GF-D8 (cell line): ENCODE data around the gene GAL3ST2.
"Not testable (repeated sequence)": the region's sequence is repeated elsewhere in the genome, so short reads cannot be mapped to it uniquely, and the experiment has no call there.

ENCODE experiments used
- DNase-seq: peaks from one replicate; lab custom pipeline; 2025; lab: John Stamatoyannopoulos, UW

The GAL3ST2 gene

DNA sequence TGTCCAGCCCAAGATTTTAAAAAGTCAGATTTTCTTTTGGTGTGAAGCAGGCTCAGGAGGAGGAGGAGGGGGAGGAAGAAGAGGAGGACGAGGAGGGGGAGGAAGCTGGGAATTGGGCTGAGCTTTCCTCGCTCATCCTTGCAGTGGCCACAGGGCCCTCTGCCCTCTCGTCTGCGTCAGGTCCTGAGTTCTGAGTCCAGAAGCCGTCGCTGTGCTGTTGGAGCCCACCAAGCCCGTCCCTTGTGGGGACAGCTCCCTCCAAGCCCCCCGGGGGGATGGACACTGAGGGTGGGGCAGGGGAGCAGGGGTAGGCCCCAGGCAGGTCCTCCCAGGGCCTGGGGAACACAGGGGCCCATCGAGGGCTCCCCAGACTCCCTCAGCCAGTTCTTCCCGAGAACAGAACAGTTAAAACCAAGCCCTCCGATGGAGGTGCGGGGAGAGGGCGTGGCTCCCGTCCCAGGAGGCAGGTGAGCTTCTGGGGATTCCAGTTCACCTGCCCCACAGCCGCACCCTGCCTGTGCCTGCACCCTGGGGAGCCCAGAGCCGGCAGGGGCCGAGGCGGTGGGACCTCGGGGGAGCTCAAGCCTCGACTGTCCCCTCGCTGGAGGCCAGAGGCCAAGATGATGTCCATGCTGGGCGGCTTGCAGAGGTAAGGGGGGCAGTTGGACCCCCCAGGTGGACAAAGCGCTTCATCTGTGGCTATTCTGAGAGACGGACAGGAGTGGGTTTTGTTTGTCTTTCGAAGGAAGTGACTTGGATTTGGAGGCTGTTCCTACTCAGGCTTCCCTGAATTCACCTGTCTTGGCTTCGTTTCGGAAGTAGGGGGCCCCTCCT lies at the start of gene GAL3ST2:
Gene GAL3ST2, plus strand, starts transcription at position 487 of the 834 bp plus-strand sequence. Its CDS starts 134 bp downstream, at position 621.
- no peak for DNase-seq

DNA sequence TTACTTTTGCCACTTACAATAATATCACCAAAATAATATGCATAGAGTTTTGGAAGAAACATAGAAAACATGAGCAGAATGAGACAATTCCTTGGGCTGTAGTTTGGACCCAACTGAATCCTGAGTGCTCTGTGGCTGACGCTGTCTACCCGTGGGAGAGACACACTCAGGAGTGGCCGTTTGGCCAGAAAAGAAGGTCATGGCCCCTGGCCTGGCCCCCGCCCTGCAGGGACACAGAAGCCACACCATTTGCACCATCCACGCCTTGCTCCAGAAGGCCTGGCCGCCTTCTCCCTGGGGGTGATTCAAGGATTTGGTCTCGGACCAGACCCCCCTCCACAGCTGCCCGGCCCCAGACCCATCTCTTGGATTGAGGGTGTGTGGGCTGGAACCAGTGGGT lies 48.6 kb upstream of the GAL3ST2 start:
- no peak for DNase-seq

DNA sequence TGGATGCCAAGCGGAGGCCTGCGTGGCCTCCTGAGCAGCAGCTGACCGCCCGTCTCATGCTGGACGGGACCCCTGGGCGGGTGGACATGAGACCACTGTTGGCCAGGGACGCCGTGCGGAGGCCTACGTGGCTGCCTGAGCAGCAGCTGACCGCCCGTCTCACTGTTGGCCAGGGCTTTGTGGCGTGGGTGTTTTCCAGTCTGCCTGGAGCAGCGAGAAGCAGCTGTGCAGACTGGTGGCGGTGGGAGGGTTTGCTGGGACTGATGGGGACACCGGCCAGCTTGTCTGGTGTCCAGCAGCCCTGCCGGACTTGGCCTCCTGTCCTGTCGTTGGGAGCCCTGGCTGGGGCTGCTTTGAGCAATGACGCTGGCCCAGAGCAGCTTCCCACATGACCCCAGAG lies 48.0 kb upstream of the GAL3ST2 start:
- DNase-seq = no peak

DNA sequence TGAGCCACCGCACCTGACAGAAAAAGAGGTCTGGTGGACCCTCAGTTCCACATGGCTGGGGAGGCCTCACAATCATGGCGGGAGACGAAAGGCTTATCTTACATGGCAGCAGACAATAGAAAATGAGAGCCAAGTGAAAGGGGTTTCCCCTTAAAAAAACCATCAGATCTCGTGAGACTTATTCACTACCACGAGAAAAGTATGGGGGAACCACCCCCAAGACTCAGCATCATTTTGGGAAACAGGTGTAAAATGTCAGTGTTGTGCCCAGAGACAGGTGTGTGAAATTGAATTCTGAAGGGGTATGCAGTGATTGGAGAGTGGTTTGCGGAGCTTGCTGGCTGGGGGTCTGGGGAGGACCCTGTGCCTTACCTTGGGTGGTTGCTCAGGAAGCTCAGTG lies 46.8 kb upstream of the GAL3ST2 start:
- no peak for DNase-seq

DNA sequence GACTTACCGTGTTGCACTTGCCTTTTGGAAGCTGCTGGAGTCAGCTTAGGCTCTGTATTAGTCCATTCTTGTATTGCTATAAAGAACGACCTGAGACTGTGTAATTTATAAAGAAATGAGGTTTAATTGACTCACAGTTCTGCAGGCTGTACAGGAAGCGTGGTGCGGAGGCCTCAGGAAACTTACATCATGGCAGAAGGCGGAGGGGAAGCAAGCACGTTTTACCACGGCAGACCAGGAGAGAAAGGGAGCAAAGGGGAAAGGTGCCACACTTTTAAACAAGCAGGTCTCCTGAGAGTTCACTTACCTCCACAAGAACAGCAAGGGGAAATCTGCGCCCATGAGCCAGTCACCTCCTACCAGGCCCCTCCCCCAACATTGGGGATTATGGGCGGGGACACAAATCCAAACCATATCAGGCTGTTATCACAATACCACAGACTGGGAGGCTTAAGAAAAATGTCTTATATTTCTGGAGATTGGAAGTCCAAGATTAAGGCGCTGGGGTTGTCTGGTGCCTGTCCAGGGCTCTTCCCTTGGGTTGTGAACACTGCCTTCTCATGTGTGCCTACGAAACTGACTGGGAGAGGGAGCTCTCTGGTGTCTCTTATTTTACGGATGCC lies 45.8 kb upstream of the GAL3ST2 start:
- DNase-seq = peak; percentile 74

DNA sequence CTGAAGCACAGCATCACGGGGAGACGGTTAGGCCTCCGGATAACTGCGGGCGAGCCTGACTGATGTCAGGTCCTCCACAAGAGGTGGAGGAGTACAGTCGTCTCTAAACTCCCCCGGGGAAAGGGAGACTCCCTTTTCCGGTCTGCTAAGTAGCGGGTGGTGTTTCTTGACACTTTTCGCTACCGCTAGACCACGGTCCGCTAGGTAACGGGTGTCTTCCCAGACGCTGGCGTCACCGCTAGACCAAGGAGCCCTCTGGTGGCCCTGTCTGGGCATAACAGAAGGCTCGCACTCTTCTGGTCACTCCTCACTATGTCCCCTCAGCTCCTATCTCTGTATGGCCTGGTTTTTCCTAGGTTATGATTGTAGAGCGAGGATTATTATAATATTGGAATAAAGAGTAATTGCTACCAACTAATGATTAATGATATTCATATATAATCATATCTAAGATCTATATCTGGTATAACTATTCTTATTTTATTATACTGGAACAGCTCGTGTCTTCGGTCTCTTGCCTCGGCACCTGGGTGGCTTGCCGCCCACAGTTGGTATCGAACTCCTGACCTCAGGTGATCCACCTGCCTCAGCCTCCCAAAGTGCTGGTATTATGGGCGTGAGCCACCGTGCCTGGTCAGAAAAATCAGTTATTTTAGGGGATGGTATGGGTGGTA lies 44.0 kb upstream of the GAL3ST2 start:
- DNase-seq = peak; percentile 89

DNA sequence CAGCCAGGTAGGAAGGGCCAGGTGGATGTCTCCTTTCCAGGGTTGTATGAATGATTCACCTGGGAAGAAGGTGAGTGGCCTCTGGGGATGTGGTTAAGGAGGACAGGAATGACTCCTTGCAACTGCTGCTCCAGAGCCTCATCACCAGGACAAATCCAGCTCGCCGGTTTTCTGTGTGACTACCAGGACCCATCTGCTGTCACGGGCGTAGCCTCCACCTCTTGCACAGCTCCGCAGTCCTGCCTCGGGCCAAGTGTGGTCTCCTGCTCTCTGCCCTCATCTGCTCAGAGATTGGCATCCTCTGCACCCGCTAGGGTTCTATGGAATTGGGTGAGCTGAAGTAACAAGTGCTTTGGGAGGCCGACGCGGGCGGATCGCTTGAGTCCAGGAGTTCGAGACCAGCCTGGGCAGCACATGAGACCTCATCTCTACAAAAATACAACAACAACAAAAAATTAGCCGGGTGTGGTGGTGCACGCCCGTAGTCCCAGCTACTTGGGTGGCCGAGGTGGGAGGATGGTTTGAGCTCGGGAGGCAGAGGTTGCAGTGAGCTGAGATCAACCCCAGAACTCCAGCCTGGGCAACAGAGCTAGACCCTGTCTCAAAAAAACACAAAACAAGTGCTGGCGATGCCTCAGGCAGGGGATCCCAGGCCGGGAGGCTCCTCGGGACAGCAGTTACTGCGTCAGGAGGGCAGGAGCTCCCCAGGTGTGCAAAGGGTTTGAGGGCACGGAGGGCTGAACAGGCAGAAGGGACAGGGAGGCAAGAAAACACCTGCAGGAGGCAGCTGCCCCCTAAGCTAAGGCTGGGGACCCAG lies 43.0 kb upstream of the GAL3ST2 start:
- no peak for DNase-seq

DNA sequence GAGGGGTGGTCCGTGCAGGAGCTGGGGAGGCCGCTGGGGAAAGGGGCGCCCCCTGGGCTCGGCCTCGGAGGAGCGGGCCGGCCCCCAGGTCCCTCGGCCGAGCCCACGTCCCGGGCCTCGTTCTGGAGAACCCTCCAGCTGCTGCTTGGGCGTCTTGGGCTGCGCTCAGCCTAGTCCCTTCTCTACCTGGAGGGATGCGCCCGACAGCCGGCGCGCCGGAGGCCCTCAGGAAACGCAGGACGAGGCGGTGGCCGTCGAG lies 42.5 kb upstream of the GAL3ST2 start:
- DNase-seq = no peak

DNA sequence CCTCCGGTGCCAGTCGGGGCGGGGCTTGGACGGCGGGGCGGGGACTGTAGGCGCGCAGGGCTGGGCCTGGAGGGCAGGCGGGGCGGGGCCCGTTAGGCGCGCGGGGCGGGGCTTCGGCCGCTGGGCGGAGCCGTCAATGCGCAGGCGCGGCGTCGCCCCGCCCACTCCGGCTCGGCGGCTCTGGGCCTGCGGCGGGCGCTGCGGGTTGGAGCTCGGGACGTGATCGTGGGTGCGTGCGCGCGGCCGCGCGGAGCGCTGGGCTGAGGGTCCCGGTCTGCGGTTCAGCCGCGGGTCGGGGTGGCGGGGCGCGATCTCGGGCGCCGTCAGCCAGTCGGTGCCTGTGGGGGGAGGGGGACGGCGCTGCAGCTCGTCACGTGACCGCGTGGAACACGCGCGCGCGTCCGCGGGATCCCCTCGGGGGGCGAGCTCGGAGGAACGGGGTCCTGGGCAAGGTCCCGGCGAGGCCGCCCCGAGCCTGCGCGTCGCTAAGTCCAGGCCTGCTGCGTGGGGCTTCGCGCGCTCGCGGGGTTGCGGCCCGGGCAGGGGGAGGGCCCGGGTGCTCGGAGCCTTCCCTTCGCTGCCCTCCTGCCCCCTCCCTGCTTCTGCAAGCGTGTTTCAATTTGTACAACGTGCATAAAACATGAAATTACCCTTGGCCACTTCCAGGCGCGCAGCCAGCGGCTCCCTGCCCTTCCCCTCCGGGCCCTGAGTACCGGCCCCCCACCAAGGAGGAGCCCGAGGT lies 42.0 kb upstream of the GAL3ST2 start, which contains the start of gene D2HGDH:
Gene D2HGDH, plus strand, starts transcription at position 164 of the 742 bp plus-strand sequence. CDS start 595 bp downstream, outside the sequence.
- DNase-seq = peak; percentile 47

DNA sequence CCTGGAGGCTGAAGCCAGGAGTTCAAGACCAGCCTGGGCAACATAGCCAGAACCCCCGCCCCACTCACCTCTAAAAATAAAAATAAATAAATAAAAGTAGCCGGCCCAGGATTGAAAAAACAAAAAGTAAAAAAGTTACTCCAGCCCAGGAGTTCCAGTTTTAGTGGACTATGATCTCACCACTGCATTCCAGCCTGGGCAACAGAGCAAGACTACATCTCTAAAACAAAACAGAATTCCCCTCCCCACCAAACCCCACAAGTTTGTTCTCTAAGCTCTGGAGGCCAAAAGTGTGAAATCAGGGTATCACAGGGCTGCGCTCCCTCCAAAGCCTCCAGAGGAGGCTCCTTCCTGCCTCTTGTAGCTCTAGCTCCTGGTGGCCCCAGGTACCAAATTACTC lies 40.5 kb upstream of the GAL3ST2 start:
- no peak for DNase-seq

DNA sequence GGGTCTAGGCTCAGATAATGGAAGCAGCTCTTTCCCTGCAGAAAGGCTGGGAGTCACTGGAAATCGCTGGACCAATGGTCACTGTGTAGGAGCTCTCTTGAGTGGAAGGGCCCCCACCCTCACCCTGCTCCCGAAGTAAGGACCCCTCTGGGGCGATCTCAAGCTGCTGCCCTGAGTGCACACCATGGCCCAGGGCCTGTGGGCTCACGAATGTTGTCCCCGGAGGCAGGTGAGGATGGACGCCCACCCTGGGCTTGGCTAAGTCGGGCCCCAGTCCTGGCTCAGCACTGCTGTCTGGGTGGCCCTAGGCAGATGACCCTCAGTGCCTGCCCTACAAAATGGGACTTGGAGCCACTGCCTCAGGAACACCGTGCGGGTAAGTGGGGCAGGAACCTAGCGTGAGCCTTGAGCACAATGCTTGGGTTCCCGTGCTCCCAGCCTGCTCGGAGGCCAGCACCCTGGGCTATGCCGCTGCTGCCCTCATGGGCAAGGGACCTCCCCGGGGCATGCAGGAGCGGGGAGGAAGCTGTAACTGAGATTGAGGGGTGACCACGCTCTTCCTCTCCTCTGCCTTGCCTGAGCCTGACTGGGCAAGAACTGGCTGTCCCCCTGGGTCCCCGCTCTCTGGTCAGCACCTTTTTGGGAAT lies 38.5 kb upstream of the GAL3ST2 start:
- no peak for DNase-seq

DNA sequence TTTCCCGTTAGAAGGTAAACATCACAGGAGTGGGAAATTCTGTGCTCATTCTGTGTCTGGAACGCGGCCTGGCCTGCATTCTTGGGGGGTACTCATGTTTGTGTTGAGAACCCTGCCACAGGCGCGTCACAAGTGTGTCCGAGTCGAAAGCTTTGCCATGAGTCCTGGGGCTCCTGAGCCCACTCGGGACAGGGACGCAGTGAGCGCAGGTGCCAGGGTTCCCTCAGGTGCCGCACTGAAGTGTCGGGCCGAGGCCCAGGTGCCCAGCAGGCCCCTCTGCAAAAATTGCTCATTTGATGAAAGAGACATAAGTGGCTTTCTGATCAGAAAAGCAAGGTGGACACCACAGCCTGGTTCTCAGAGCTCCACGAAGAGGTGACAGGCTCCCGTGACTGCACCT lies 37.4 kb upstream of the GAL3ST2 start:
- no peak for DNase-seq

DNA sequence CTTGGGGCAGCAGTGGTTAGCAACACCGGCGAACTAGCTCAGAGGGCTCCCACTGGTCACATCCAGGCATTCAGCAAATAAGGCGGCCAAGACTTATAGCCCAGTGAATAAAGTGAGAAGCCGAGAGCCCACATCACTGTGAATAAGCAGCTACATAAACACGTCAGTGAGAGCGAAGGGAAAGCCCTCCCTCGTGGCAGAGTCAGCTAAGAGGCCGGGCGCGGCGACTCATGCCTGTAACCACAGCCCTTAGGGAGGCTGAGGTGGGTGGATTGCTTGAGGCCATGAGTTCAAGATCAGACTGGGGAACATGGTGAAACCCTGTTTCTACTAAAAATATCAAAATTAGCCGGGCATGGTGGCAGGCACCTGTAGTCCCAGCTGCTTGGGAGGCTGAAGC lies 37.0 kb upstream of the GAL3ST2 start:
- DNase-seq = no peak

DNA sequence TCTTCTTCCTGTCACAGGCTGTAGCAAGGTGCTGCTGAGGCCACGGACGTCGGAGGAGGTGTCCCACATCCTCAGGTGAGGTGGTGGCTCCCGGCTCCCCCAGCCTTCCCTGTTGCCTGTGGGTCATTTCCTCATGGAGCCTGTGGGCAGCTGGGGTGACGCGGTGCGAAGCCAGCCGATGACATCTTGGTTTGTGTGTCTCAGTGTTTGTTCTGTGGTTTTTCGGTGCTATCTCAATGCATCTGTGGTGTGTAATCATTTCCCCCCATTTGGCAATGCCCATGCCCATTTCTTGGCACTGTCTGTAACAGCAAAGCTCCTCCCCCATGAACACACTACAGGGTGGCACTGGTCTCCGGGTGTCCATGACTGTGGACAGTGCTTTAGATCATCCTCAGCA lies 35.6 kb upstream of the GAL3ST2 start:
- DNase-seq = peak; percentile 87

DNA sequence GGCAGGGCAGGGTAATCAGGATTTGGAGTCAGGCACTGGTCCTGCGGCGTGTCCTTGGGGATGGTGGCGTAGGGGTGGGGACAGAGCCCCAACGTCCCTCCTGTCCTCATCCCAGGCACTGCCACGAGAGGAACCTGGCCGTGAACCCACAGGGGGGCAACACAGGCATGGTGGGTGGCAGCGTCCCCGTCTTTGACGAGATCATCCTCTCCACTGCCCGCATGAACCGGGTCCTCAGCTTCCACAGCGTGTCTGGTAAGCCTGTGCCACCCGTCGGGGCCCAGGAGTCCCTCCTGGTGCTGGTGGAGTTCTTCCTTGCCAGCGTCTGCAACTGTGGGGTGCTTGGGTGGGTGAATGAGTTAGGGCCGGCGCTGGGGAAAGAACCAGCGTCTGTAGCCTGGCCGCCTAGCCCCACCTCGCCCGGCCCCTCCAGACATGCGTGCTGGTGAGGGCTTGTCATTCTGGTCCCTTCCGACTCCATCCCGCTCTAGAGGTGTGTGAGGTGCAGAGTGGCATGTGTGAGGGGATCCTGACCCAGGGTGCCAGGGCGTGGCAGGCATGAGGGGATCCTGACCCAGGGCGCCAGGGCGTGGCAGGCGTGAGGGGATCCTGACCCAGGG lies 34.2 kb upstream of the GAL3ST2 start:
- no peak for DNase-seq

DNA sequence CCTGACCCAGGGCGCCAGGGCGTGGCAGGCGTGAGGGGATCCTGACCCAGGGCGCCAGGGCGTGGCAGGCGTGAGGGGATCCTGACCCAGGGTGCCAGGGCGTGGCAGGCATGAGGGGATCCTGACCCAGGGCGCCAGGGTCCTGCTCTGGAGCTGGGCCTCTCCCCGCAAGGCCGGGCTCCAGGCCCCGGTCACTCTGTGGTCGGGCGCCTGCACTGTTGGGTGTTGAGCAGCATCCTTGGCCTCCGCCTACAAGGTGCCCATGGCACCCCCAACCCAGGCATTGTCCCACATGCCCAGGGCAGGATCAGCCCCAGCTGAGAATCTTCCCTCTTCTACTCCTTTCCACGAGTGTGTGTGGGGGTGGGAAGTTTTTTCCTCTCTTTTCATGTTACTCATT lies 33.6 kb upstream of the GAL3ST2 start:
- not testable (repeated sequence) for DNase-seq

DNA sequence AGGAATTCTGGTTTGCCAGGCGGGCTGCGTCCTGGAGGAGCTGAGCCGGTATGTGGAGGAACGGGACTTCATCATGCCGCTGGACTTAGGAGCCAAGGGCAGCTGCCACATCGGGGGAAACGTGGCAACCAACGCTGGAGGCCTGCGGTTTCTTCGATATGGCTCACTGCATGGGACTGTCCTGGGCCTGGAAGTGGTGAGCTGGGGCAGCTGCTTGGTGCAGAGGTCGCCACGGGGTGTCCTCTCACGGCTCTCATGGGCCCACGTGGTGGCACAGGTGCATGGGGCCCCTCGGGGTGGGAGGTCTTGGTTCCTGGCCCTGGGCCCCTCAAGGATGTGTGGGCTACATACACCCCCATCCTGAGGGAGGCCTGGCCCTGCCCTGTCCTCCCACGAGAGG lies 33.0 kb upstream of the GAL3ST2 start:
- DNase-seq = no peak

DNA sequence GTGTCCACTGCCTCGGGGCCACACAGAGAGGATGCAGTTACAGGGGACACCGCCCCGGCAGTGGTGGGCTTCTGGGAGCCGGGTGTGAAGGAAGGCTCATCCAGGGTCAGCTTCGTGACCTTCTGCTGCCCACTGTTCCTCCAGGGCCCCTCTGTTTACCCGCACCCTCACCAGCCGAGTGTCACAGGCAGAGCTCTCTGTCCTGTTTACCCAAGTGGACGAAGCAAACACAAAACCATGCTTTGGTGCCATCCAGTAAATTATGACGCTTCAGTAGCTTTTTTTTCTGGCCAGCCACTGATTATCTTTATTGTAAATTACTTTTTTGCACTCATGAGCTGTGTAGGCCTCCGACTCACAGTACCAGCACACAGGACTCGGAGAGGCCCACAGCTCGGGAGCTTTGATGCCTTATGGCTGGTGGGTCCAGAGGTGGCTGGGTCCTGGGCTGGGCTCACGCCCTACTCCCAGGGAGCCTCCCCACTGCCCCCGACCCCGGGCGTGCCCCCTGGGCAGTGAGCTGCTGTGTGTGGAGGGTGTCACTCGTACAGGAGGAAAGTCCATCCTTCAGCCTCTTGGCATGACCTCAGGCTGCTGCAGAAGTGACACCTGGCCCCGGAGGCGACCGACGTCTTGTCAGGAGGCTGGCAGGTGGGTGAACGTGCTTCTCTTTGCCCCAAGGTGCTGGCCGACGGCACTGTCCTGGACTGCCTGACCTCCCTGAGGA lies 32.4 kb upstream of the GAL3ST2 start:
- DNase-seq = no peak

DNA sequence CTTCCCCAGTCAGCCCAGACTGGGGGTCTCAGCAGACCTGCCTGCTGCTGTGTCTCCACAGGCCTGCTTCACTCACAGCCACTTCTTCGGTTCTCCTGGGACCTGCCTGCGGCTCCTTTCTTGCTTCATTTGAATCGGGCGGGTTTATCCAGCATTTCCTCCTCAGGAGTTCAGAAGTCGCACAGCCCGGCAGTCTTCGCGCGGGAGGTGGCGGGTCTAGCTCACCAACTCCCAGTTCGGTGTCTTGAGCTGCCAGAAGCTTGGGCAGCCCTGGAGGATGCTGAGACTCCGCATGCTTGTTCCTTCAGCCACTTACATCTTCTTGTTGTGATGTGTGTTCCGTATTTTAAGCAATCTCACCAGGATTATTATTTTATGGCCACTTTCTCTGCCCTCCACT lies 31.3 kb upstream of the GAL3ST2 start:
- DNase-seq = no peak

DNA sequence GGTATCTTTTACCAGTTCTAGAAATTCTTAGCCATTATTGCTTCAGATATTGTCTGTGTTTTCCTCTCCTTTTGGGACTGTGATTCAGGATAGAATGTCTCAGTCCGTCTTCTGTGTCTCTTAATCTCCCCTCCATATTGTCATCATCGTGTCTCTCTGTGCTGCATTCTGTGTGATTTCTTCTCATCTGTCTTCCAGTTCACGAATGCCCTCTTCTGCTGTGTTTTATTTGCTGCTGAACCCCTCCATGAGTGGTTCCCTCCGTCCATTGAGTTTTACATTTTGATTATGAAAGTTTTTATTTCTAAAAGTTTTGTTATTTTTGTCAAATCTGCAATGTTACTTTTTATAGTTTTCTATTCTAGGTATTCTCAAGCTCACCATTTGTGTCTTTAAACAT lies 30.5 kb upstream of the GAL3ST2 start:
- no peak for DNase-seq
